GM18508 (cell line): ENCODE data around the gene CCDC80.

ENCODE experiments used
- ATAC-seq: cut with Tn5 transposase; IDR thresholded peaks from one replicate; pipeline ENCODE4 v1.9.1; 2021; ENCODE audit warnings: moderate number of reproducible peaks; ENCODE audit not compliant: insufficient read depth, unreplicated experiment

The CCDC80 gene

DNA sequence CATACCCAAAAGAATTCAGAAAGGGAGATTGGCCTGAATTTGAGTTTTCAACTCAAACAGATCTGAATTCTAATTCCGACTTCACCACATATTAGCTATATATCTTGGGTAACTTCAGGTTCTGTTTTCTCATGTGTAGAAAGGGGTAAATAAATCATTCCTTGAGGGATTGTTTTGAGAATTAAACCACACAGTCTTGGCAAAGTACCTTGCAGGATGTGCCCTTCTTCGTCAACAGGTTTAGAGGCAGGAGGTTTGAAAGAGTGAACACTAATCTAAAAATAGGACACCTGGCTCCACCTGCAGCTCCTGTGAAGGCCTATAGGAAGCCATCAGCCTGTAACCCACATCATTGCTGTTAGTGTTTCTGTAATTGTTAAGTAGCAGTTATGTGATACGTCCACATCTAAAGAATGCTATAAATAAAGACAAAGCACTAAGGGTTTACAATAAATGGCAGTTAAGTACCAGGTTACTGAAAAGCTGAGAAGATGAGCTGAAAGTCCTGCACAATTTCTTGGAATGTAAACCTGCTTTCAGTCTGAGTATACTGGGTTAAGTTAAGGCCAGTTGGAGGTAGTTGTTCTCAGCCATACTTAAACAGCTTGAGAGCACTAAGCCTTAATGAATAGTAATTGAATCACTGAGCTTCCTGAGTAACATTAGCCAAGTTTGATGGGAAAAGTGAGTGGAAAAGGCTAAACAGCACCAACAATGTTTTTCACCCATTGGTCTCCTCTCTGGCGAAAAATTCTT, 6.0 kb downstream of the CCDC80 start:
- ATAC-seq = no peak

DNA sequence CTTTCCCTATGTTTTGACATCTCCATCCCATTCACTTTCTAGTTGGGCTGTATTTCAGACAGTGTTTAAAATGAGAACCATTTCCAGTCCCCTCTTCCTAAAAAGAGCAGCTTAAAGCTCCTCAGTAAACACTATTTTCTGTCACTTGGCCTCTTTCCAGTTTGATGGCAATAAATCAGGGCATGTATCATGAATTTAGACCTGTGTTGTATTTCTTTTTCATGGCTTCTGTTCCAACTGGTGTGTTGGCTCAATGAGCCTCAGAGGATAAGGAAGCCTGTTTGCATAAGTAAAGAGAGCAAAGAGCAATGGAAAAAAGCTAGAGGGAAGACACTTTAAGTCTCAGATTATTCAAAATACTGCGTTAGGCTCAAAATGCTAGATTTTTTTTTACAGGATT, 7.2 kb downstream of the CCDC80 start:
- no peak for ATAC-seq

DNA sequence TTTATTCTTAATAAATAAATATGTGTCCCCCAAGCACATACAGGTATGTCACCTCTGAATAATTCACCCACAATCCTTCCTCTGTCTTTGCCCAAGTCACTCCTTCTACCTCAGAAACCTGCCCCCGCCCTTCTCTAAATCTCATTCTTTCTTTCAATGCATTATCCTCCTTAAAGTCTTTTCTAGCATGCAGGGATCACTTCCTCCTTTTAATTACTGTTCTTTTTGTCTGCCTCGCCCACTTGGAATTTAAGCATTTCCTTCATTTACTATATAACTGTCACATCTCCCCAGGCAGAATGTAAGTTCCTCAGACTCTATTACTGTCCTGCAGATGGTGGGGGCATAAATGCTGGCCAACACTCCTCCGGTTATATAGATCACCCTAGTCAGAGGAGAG, 7.8 kb downstream of the CCDC80 start:
- no peak for ATAC-seq

DNA sequence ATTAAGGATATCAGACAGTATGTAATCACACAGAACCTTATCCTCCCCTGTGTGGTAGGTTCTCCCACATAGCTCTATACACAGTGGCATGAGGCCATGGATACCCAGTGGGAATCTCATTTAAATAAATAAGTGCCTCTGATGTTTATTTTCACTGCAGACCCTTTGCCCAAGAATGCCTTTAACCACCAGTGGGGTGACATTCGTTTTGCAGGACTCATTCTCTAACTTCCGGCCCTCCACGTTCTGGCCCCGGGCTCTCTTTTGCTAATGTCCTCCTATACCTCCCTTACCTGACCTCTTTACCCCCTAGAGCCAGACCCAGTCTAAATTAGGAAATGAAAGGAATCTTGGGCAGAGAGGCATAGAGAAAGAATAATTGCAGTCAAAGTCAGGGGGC, 8.3 kb downstream of the CCDC80 start:
- ATAC-seq = no peak

DNA sequence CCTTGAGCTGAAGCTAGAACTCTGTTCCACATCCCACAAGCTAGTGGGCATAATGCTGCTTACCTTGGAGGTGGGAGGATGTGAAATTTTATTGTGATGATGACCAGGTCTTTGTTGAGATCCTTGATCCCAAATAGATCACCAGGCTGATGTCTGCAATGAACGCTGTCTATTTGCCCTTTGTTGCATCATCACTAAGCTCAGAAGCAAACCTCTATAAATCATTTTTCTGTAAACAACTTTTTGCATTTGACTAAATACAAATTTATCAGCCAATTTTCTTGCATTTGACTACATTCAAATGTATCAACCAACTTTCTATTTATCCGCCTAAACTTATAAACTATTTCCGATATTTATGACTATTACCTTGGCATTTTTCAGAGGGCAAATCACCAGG, 9.7 kb downstream of the CCDC80 start:
- no peak for ATAC-seq

GRCh38 chr3:112629425-112629824, 11.5 kb downstream of the CCDC80 start:
- no peak for ATAC-seq

GRCh38 chr3:112627919-112628466, 12.9 kb downstream of the CCDC80 start:
- no peak for ATAC-seq

GRCh38 chr3:112627419-112627818, 13.5 kb downstream of the CCDC80 start:
- no peak for ATAC-seq

GRCh38 chr3:112623717-112624116, 17.2 kb downstream of the CCDC80 start:
- ATAC-seq = no peak

DNA sequence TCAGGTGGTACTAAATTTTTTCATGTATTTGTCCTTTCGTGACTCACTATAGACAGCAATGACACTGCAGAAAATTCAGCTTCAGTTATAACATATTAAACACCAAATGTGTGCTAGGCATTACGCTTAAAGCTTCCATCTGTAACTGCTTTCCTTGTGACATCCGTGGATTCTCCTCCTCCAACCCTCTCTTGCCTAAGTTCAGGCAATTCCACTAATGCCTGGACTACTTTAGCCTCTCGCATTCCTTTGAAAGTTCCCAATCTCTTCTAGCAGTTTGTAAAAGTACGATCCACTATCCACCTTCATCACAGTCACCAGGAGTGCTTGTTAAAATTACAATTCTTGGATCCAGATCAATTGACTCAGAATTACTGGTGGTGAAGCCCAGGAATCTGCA, 17.7 kb downstream of the CCDC80 start:
- no peak for ATAC-seq

DNA sequence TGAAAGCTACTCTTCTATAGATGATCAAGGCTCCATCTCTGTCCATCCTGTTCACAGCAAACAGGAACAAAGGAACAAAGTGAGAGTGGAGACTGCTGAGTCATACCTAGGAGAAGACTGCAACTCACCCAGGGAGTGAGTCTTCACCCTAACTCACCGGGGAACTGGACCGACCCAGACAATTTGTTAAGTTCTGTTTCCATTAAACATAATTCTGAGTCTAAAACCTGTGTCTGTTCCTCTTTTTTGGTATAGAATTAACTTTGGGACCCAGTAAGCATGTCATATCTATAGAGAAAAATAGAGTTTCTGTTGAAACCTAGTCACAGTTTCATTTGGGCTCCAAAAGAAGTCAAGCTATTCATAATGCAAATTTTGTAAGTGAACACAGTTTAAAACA, 21.6 kb downstream of the CCDC80 start:
- peak; percentile 41 for ATAC-seq

DNA sequence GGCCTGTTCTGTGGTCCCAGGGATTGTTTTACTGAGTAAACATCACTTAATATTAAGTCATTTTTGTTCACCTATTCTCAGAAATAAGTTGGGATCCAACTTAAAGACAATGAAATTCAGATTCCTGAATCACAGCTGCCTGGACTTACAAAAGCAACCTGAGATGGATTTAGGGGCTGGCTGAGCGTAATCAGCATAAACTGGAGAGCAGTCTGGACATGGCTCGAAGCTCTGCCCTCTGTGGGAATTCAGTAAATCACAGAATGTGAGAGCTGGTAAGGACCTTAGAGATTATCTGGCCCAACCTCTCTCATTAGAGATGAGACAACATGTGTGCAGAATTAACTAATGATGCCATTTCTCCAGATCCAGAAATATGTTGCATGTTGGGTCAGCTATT, 23.7 kb downstream of the CCDC80 start:
- no peak for ATAC-seq

DNA sequence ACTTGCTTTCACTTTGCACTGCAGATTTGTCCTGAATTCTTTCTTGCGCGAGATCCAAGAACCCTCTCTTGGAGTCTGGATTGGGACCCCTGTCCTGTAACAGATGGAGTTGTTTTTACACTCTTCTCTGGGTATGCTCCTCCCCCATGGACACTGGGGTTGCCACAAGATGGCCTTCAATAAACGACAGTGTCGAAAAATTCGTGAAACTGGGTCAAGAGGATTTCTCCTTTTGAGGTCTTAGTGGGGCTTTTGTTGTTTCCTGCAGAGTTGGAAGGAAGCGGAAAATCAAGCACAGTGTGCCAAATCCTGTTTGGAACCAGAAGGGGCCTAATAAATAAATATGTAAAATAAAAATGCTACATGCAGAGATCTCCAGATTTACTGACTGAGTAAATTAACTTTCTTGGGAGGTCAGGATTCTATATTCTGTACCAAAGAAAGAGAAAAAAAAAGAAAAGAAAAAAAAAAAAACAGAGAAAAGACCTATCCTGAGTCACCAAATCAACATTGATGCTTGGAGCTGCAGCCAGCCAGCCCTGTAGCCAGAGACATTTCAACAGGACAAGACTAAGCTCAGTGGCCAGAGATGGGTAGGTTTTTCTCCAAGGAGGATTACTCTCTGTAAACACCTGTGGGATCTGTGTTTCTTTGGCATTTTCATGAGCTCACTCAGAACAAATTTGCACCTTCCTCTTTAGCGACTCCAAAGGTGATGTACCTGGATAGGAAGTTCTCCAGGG, 24.8 kb downstream of the CCDC80 start:
- ATAC-seq = no peak

- ATAC-seq = no peak
Observed at GRCh38 chr3:112611752-112612515, 29.0 kb downstream of the CCDC80 start.

GRCh38 chr3:112610121-112610520, 30.8 kb downstream of the CCDC80 start:
- no peak for ATAC-seq

DNA sequence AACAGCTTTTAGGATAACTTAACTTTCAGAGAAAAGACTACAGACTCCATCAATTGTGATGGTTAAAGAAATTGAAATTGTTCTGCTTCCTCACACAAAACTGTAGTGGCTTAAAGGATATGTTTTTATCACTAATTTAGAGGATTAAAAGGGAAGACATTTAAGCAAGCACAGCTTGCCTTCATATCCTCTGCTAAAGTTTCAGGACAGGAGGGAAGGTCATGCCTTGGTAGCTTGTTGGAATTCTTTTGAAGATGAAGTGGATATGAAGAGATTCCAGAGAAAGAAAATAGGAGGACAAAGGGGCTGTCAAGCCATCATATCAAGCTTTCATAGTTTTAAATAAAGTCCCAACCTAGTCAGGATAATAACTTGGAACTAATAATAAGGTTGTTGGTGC, 33.1 kb downstream of the CCDC80 start:
- ATAC-seq = no peak

- no peak for ATAC-seq
Observed at GRCh38 chr3:112606098-112606497, 34.8 kb downstream of the CCDC80 start.

- no peak for ATAC-seq
Observed at GRCh38 chr3:112605285-112605684, 35.7 kb downstream of the CCDC80 start.

DNA sequence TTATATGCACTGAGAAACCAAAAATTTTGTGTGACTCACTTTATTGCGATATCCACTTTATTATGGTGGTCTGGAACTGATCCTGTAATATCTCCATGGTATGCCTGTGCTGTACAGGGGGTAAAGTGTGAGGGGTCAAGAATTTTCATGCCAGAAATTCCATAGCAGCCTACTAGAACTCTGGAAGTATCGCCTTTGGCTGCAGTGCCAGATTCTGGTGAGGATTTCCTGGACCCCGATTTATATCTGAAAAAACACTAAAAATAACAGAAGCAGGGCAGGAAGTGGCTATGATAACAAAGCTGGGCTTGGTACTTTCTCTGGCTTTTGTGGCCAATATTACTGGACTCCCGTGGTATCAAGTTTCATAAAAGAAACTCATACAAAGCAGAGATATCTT, 36.4 kb downstream of the CCDC80 start:
- ATAC-seq = no peak

DNA sequence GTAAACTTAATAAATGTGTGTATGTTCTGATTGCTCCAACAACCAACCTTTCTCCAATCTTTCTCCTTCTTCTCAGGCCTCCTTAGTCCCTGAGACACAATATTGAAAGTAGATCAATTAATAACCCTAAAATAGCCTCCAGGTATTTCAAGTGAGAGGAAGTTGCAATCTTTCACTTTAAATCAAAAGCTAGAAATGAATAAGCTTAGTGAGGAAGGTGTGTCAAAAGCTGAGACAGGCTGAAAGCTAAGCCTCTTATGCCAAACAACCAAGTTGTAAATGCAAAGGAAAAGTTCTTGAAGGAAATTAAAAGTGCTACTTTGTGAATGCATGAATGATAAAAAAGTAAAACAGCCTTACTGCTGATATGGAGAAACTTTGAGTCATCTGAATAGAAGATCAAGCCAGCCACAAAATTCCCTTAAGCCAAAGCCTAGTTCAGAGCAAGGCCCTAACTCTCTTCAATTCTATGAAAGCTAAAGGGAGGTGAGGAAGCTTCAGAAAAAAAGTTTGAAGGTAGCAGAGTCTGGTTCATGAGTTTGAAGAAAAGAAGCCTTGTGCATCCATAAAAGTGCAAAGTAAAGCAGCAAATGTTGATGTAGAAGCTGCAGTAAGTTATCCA, 38.6 kb downstream of the CCDC80 start:
- ATAC-seq = peak; percentile 67
